Natural killer cell (primary cell): ENCODE results near the gene ZNF618. TPM values are rescaled to one million over a fixed set of nuclear protein-coding genes. Genes with fewer than 3 reads are reported as not detected.

Experiments
- ATAC-seq, 3 donors: fragments of 150-1000 bp in 2 of 3; fragments of 200-7000 bp in 1 of 3; cut with Tn5 transposase; 1 replicate in 1 of 3; 2 replicates in 2 of 3; pipeline ENCODE4 v1.10.0; 2021; ENCODE audit warnings: mild to moderate bottlenecking in 2 of 3, moderate library complexity in 2 of 3
- DNase-seq, 2 donors: peaks; one replicate each; pipeline versions ENCODE4 v3.0.0 to v3.0.0-alpha.2; 2013 to 2021; ENCODE audit warnings: mixed read lengths in 1 of 2
- H3K27ac ChIP-seq: one replicate; pipeline ENCODE4 v1.5.1; 2013; ENCODE audit warnings: mild to moderate bottlenecking, low read length
- H3K27me3 ChIP-seq: one replicate; pipeline ENCODE4 v1.6.1; 2013; ENCODE audit warnings: low read length; ENCODE audit not compliant: control insufficient read depth, insufficient read depth
- H3K36me3 ChIP-seq: one replicate; pipeline ENCODE4 v1.6.1; 2013; ENCODE audit warnings: low read length; ENCODE audit not compliant: control insufficient read depth, insufficient read depth
- H3K4me1 ChIP-seq: one replicate; pipeline ENCODE4 v1.6.1; 2013; ENCODE audit warnings: low read length; ENCODE audit not compliant: control insufficient read depth, insufficient read depth
- H3K4me3 ChIP-seq: one replicate; pipeline ENCODE4 v1.5.1; 2013; ENCODE audit warnings: low read length
- H3K9me3 ChIP-seq: one replicate; pipeline ENCODE4 v1.6.1; 2013; ENCODE audit warnings: low read length; ENCODE audit not compliant: control insufficient read depth, insufficient read depth
- H3K27ac Mint-ChIP-seq, 2 donors: one replicate each; pipeline ENCODE4 v1.8.0; 2022; ENCODE audit warnings: mild to moderate bottlenecking in 2 of 2, mixed read lengths in 2 of 2, moderate library complexity in 1 of 2
- H3K27me3 Mint-ChIP-seq, 2 donors: one replicate each; pipeline ENCODE4 v1.8.0; 2022; ENCODE audit warnings: low read depth in 2 of 2, mixed read lengths in 2 of 2
- H3K36me3 Mint-ChIP-seq: one replicate; pipeline ENCODE4 v1.8.0; 2022; ENCODE audit warnings: mixed read lengths
- H3K4me1 Mint-ChIP-seq, 2 donors: one replicate each; pipeline ENCODE4 v1.8.0; 2022; ENCODE audit warnings: mixed read lengths in 2 of 2
- H3K4me3 Mint-ChIP-seq: one replicate; pipeline ENCODE4 v1.8.0; 2022; ENCODE audit warnings: mild to moderate bottlenecking, moderate library complexity, mixed read lengths
- H3K9me3 Mint-ChIP-seq, 2 donors: one replicate each; pipeline ENCODE4 v1.8.0; 2022; ENCODE audit warnings: mixed read lengths in 2 of 2
- WGBS: methylation state at CpG from one replicate; pipeline ENCODE4 v1.1.7; 2013; ENCODE audit warnings: missing lambda C conversion rate; ENCODE audit not compliant: insufficient coverage; 5-methylcytosine and 5-hydroxymethylcytosine counted together
- intact Hi-C: fragments of 100-400 bp; cut with micrococcal nuclease; formaldehyde crosslinking; loops from one replicate; pipeline ENCODE4 v1.14.2; 2022
- total RNA-seq, 4 donors: library from RNA; stranded (reverse); fragments of 120-200 nt in 1 of 4; gene quantifications; one replicate each; pipeline versions ENCODE4 v1.2.3 to v1.2.4, GENCODE V29; 2013 to 2022
- TF ChIP-seq, protein P1 (sequence below): fragments of 200-600 bp; IDR thresholded peaks from one replicate; pipeline ENCODE4 v1.8.0; 2022; ENCODE audit warnings: antibody characterized with exemption

ZNF618 gene
- total RNA-seq, 3 donors from 2014 or later (not counting 1 experiment from before 2014, with no cell fraction given): 9.2 to 10.7 (median 10.0) TPM

DNA sequence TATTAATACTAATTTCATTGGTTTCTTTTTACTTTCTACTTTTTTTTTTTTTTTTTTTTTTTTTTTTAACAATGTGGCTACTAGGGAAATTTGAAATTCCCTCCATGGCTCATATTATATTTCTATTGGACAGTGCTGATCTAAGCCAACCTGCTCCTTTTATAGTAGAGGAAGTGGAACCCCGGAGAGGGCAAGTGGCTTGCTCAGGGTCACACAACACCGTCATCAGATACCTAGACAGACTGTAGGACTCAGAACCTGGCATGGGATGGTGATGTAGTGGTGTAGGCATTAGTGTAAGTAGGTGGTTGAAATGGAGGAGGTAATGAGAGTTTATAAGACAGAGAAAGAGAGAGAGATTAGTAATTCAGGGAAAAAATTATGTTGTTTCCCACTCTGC lies 10.8 kb downstream of the ZNF618 start:
- peak overlapping the region; percentile 71 to 75 for H3K27ac Mint-ChIP-seq

DNA sequence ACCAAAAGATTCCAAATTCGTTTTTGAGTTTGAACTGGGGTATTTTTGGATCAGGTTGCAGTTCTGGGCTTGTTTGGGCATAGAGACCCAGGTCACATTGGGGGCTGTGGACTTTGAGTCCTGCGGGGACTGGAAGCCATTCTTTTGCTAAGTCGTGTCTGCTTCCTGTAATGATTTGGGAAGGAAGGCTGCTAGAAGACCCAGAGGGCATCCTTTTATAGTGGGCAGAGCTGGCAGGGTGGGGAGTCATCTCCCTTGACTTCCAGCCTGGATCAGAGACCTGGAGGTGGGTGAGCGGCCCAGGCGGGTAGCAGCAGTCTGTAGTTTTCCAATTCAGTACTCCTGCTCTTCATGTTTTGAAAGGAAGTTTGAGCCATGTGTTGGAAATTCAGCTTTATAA lies 11.3 kb downstream of the ZNF618 start:
- H3K27ac ChIP-seq: no peak overlapping the region
- H3K4me3 Mint-ChIP-seq: no peak overlapping the region

More for the DNA sequence above, 10.8 kb downstream of the ZNF618 start:
- no peak overlapping the region for H3K4me3 Mint-ChIP-seq
- Histone ChIP-seq H3K27me3 (no peaks in the 10 kb centered on the region), H3K9me3 (no peaks in the 10 kb centered on the region), H3K4me1 (peaks cover 10% of the 10 kb centered on the region), H3K27ac (no peak overlapping the region), H3K4me3 (no peak overlapping the region), H3K36me3 (no peaks in the 10 kb centered on the region)
- H3K27me3 Mint-ChIP-seq: no peaks in the 10 kb centered on the region
- DNase-seq (peak in 1 of 2 donors; percentile 8), ATAC-seq (peak; percentile 33 to 69 (median 58))
- H3K4me1 Mint-ChIP-seq: peaks cover 21% of the 10 kb centered on the region in 2 donors
- WGBS: 35% methylated on average over 2 of the region's 2 CpGs
- no peaks in the 10 kb centered on the region for H3K36me3 Mint-ChIP-seq
- intact Hi-C loops: no loop called here
- TF ChIP-seq, protein P1, sequence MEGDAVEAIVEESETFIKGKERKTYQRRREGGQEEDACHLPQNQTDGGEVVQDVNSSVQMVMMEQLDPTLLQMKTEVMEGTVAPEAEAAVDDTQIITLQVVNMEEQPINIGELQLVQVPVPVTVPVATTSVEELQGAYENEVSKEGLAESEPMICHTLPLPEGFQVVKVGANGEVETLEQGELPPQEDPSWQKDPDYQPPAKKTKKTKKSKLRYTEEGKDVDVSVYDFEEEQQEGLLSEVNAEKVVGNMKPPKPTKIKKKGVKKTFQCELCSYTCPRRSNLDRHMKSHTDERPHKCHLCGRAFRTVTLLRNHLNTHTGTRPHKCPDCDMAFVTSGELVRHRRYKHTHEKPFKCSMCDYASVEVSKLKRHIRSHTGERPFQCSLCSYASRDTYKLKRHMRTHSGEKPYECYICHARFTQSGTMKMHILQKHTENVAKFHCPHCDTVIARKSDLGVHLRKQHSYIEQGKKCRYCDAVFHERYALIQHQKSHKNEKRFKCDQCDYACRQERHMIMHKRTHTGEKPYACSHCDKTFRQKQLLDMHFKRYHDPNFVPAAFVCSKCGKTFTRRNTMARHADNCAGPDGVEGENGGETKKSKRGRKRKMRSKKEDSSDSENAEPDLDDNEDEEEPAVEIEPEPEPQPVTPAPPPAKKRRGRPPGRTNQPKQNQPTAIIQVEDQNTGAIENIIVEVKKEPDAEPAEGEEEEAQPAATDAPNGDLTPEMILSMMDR: no peak
- no peaks in the 10 kb centered on the region for H3K9me3 Mint-ChIP-seq

DNA sequence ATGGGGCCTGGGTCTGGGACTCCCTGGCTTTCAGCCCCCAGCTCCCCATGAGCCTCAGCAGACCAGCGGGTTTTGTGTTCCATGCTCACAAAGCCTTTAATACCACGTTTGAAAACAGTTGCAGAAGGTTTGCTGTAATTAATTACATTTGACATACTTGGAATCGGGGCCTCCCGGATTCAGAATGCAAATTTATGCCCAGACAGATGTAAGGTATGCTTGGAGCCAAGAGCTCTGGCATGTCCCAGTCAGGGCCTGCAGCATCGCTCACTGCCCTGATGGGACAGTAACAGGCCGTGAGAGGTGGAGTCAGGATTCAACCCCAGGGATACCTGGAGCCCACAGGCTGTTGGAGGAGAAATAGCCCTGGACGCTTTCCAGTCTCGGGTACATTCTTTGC lies 12.2 kb downstream of the ZNF618 start:
- Histone ChIP-seq H3K27ac (no peak overlapping the region), H3K27me3 (no peaks in the 10 kb centered on the region), H3K4me1 (peaks cover 10% of the 10 kb centered on the region), H3K4me3 (no peak overlapping the region), H3K9me3 (no peaks in the 10 kb centered on the region), H3K36me3 (no peaks in the 10 kb centered on the region)
- no peak overlapping the region for H3K27ac Mint-ChIP-seq
- no peak for DNase-seq
- H3K27me3 Mint-ChIP-seq: no peaks in the 10 kb centered on the region
- H3K9me3 Mint-ChIP-seq: no peaks in the 10 kb centered on the region
- TF ChIP-seq, protein P1: no peak
- WGBS: 94% methylated on average over 8 of the region's 8 CpGs
- H3K4me3 Mint-ChIP-seq: no peak overlapping the region
- intact Hi-C loops: no loop called here
- H3K4me1 Mint-ChIP-seq: peaks cover 21% of the 10 kb centered on the region in 2 donors
- H3K36me3 Mint-ChIP-seq: no peaks in the 10 kb centered on the region
- ATAC-seq: no peak

More for the DNA sequence above, 11.3 kb downstream of the ZNF618 start:
- ATAC-seq (no peak), DNase-seq (no peak)
- Mint-ChIP-seq H3K36me3 (no peaks in the 10 kb centered on the region), H3K4me1 (peaks cover 21% of the 10 kb centered on the region in 2 donors), H3K27me3 (no peaks in the 10 kb centered on the region), H3K9me3 (no peaks in the 10 kb centered on the region), H3K27ac (peak overlapping the region in 1 of 2 donors; percentile 71)
- WGBS: 84% methylated on average over 5 of the region's 5 CpGs
- TF ChIP-seq, protein P1: no peak
- Histone ChIP-seq H3K9me3 (no peaks in the 10 kb centered on the region), H3K4me1 (peaks cover 10% of the 10 kb centered on the region), H3K27me3 (no peaks in the 10 kb centered on the region), H3K36me3 (no peaks in the 10 kb centered on the region), H3K4me3 (no peak overlapping the region)
- intact Hi-C loops: no loop called here

DNA sequence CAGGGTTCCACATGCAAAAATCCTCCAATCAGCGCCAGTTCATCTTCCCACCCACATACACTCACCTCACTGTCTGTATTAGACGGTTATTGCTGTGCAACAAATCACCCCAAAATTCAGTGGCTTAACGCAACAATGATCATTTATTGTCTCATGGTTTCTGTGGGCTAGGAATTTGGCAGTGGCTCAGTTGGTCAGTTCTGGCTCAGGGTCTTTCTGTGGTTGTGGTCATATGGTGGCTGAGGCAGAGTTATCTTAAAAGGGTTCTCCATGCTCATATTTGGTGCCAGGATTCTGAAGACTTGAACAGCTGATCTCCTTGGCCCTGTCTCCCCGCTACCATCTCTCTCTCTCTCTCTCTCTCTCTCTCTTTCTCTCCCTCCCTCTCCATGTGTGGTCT lies 12.9 kb downstream of the ZNF618 start:
- no peak overlapping the region for H3K27ac Mint-ChIP-seq
- H3K9me3 ChIP-seq: no peaks in the 10 kb centered on the region
- WGBS: 86% methylated on average over 4 of the region's 4 CpGs

More for the DNA sequence above, 12.9 kb downstream of the ZNF618 start:
- Histone ChIP-seq H3K4me3 (no peak overlapping the region), H3K27ac (no peak overlapping the region), H3K4me1 (peaks cover 10% of the 10 kb centered on the region), H3K36me3 (no peaks in the 10 kb centered on the region), H3K27me3 (no peaks in the 10 kb centered on the region)
- H3K9me3 Mint-ChIP-seq: no peaks in the 10 kb centered on the region
- intact Hi-C loops: no loop called here
- TF ChIP-seq, protein P1: no peak
- no peaks in the 10 kb centered on the region for H3K36me3 Mint-ChIP-seq
- H3K27me3 Mint-ChIP-seq: no peaks in the 10 kb centered on the region
- no peak overlapping the region for H3K4me3 Mint-ChIP-seq
- DNase-seq: no peak
- no peak for ATAC-seq
- peaks cover 21% of the 10 kb centered on the region in 2 donors for H3K4me1 Mint-ChIP-seq
